HepG2 (cell line): ENCODE measurements around the gene CFAP45. TPM values are rescaled to one million over a fixed set of nuclear protein-coding genes. Genes with fewer than 3 reads are reported as not detected.
A peak's percentile ranks its signal among the peaks of the same experiment; 100 is the strongest.

Source experiments
- ATAC-seq: fragments of 200-7000 bp; cut with Tn5 transposase; 3 replicates; pipeline ENCODE4 v1.9.1; 2020; ENCODE audit warnings: mild to moderate bottlenecking, moderate library complexity
- BruUV-seq: library from RNA; stranded (reverse); fragments of 400-500 nt; replicated peaks from 2 replicates; lab custom pipeline; 2021; lab: Mats Ljungman, UMichigan
- CTCF ChIA-PET: fragments of 300-600 bp; formaldehyde crosslinking; extraction: SDS; loops from one replicate; lab custom pipeline; 2021; ENCODE audit warnings: low total read pairs, inconsistent platforms, low intra/inter-chr PET ratio; lab: Yijun Ruan, JAX
- POLR2A ChIA-PET: fragments of 350-600 bp; sonication (Branson Sonifier 250); formaldehyde crosslinking; loops from one replicate; lab custom pipeline; 2020; ENCODE audit warnings: antibody characterized with exemption, inconsistent platforms; lab: Yijun Ruan, JAX
- DNase-seq: peaks from one replicate; pipeline ENCODE4 v3.0.0-alpha.2; 2015; ENCODE audit warnings: low spot score
- FAIRE-seq: peaks from 3 replicates; lab custom pipeline; 2011; peaks lifted over from hg19 to GRCh38; lab: Jason Lieb, UNC
- H2AFZ ChIP-seq: one replicate; pipeline ENCODE4 v1.6.1; 2011; ENCODE audit warnings: low read length, inconsistent platforms
- H3K27ac ChIP-seq: fragments of 300-600 bp; 3 replicates; pipeline ENCODE4 v1.8.0; 2011; ENCODE audit warnings: mixed run types, mild to moderate bottlenecking, mixed read lengths, low read length, inconsistent platforms; ENCODE audit not compliant: insufficient read depth; ENCODE audit errors: extremely low read length
- H3K27me3 ChIP-seq, 2 experiments: fragments of 200-600 bp in 1 of 2; 2 replicates in 1 of 2; 3 replicates in 1 of 2; pipeline versions ENCODE4 v1.6.0 to v1.8.0; 2011; ENCODE audit warnings: low read length in 2 of 2, mild to moderate bottlenecking in 2 of 2, moderate library complexity in 2 of 2, inconsistent platforms in 1 of 2; ENCODE audit not compliant: insufficient read depth in 2 of 2, control insufficient read depth in 1 of 2
- H3K36me3 ChIP-seq, 2 experiments: fragments of 200-600 bp in 1 of 2; replicated peaks in 1 of 2; 2 replicates in 1 of 2; 3 replicates in 1 of 2; pipeline versions ENCODE4 v1.5.1 to v1.8.0; 2011; ENCODE audit warnings: low read length in 2 of 2, inconsistent platforms in 1 of 2; ENCODE audit not compliant: insufficient read depth in 2 of 2, control insufficient read depth in 1 of 2
- H3K4me1 ChIP-seq: 2 replicates; pipeline ENCODE4 v1.5.1; 2012; ENCODE audit warnings: low read length, inconsistent platforms; ENCODE audit not compliant: insufficient read depth
- H3K4me2 ChIP-seq: 2 replicates; pipeline ENCODE4 v1.6.0; 2011; ENCODE audit warnings: low read depth, low read length, inconsistent platforms
- H3K4me3 ChIP-seq, 3 experiments: fragments of 200-600 bp in 1 of 3; sonication (generic), shearing (Covaris generic) in 1 of 3; replicated peaks in 1 of 3; 2 replicates each; pipeline ENCODE4 v1.5.1; 2011 to 2016; ENCODE audit warnings: low read length in 3 of 3, inconsistent platforms in 2 of 3, low read depth in 2 of 3, mild to moderate bottlenecking in 2 of 3, control low read depth in 1 of 3, mixed read lengths in 1 of 3; ENCODE audit not compliant: insufficient read depth in 1 of 3
- H3K79me2 ChIP-seq: one replicate; pipeline ENCODE4 v1.6.1; 2011; ENCODE audit warnings: low read length, inconsistent platforms; ENCODE audit not compliant: insufficient read depth
- H3K9ac ChIP-seq: 2 replicates; pipeline ENCODE4 v1.6.0; 2011; ENCODE audit warnings: mild to moderate bottlenecking, low read depth, low read length, inconsistent platforms; ENCODE audit not compliant: insufficient read depth
- H3K9me3 ChIP-seq: 2 replicates; pipeline ENCODE4 v1.5.1; 2012; ENCODE audit warnings: mild to moderate bottlenecking, low read length
- H4K20me1 ChIP-seq: 2 replicates; pipeline ENCODE4 v1.6.0; 2011; ENCODE audit warnings: inconsistent platforms, mild to moderate bottlenecking, low read length, moderate library complexity; ENCODE audit not compliant: insufficient read depth
- CENPX ChIP-seq: sonication (generic); formaldehyde crosslinking; IDR thresholded peaks from 2 replicates; pipeline ENCODE4 v1.9.0; 2021; ENCODE audit warnings: mild to moderate bottlenecking, missing genetic modification reagents, moderate library complexity
- CHD4 ChIP-seq: fragments of 200-600 bp; sonication (generic); IDR thresholded peaks from 2 replicates; pipeline ENCODE4 v1.7.0; 2017; ENCODE audit warnings: mild to moderate bottlenecking, low read length, borderline replicate concordance
- HMGA1 ChIP-seq: sonication (generic); formaldehyde crosslinking; conservative IDR thresholded peaks from 2 replicates; pipeline ENCODE4 v1.4.0; 2020; ENCODE audit warnings: missing genetic modification reagents
- IRF2 ChIP-seq: IDR thresholded peaks from 2 replicates; pipeline ENCODE4 v1.6.1; 2018; ENCODE audit warnings: missing genetic modification reagents, missing compliant biosample characterization
- NR2C2 ChIP-seq: sonication (generic); formaldehyde crosslinking; IDR thresholded peaks from 2 replicates; pipeline ENCODE4 v1.4.0; 2020; ENCODE audit warnings: missing genetic modification reagents, mild to moderate bottlenecking, moderate library complexity, borderline replicate concordance
- RBAK ChIP-seq: sonication (generic); formaldehyde crosslinking; IDR thresholded peaks from 2 replicates; pipeline ENCODE4 v1.5.1; 2020; ENCODE audit warnings: mild to moderate bottlenecking, missing genetic modification reagents
- SCMH1 ChIP-seq: sonication (generic); formaldehyde crosslinking; IDR thresholded peaks from 2 replicates; pipeline ENCODE4 v1.9.0; 2021; ENCODE audit warnings: missing genetic modification reagents, mild to moderate bottlenecking, borderline replicate concordance
- YEATS2 ChIP-seq: sonication (generic); formaldehyde crosslinking; IDR thresholded peaks from 2 replicates; pipeline ENCODE4 v1.4.0; 2020; ENCODE audit warnings: missing genetic modification reagents, borderline replicate concordance
- ZNF251 ChIP-seq: sonication (generic); formaldehyde crosslinking; IDR thresholded peaks from 2 replicates; pipeline ENCODE4 v1.9.0; 2021; ENCODE audit warnings: mild to moderate bottlenecking, missing genetic modification reagents
- ZNF460 ChIP-seq: sonication (generic); formaldehyde crosslinking; IDR thresholded peaks from 2 replicates; pipeline ENCODE4 v1.5.1; 2020; ENCODE audit warnings: missing genetic modification reagents, mild to moderate bottlenecking, borderline replicate concordance
- ZNF776 ChIP-seq: sonication (generic); formaldehyde crosslinking; IDR thresholded peaks from 2 replicates; pipeline ENCODE4 v1.4.0; 2020; ENCODE audit warnings: mild to moderate bottlenecking, missing genetic modification reagents
- ZNF780A ChIP-seq: sonication (generic); formaldehyde crosslinking; IDR thresholded peaks from 2 replicates; pipeline ENCODE4 v1.8.0; 2022; ENCODE audit warnings: mild to moderate bottlenecking, missing genetic modification reagents, moderate library complexity
- ZSCAN25 ChIP-seq: sonication (generic); formaldehyde crosslinking; IDR thresholded peaks from 2 replicates; pipeline ENCODE4 v1.8.0; 2022; ENCODE audit warnings: mild to moderate bottlenecking, missing genetic modification reagents
- WGBS: methylation state at CpG from one replicate; pipeline ENCODE4 v1.1.6; 2017; ENCODE audit warnings: low lambda C conversion rate; 5-methylcytosine and 5-hydroxymethylcytosine counted together
- in situ Hi-C: cut with HindIII; loops from 2 replicates; pipeline ENCODE4 v1.10.0; 2017; ENCODE audit warnings: low pct_unique_long_range_greater_than_20kb; ENCODE audit not compliant: extremely low pct_ligation_motif_present
- intact Hi-C: fragments of 100-400 bp; cut with micrococcal nuclease; formaldehyde crosslinking; loops from one replicate; pipeline ENCODE4 v1.10.0; 2022; ENCODE audit not compliant: unreplicated experiment
- polyA plus RNA-seq, 8 experiments: library from polyadenylated mRNA; depleted of rRNA in 3 of 8; stranded (reverse) in 7 of 8; unstranded in 1 of 8; fragments of >200 nt; fragmentation: Illumina TruSeq in 4 of 8; extraction: Trizol in 4 of 8; gene quantifications; 2 replicates each; pipeline versions ENCODE4 v1.2.1 to v1.2.3, GENCODE V29; 2011 to 2016; ENCODE audit warnings: low read depth in 4 of 8, missing spikeins in 1 of 8, mixed read lengths in 1 of 8; ENCODE audit not compliant: insufficient read depth in 1 of 8
- total RNA-seq, 5 experiments: library from RNA; depleted of rRNA; stranded (reverse); fragments of >200 nt; fragmentation: Illumina TruSeq; extraction: Trizol; gene quantifications; 2 replicates each; pipeline ENCODE4 v1.2.3, GENCODE V29; 2016; ENCODE audit warnings: low read depth in 1 of 5
- TF ChIP-seq, protein P1 (sequence below): IDR thresholded peaks from 2 replicates; pipeline ENCODE4 v1.6.1; 2016; ENCODE audit warnings: low read depth, control low read depth
- TF ChIP-seq, protein P2 (sequence below): sonication (generic); formaldehyde crosslinking; IDR thresholded peaks from 2 replicates; pipeline ENCODE4 v1.5.0; 2020; ENCODE audit warnings: missing genetic modification reagents

Gene CFAP45
- total and polyA plus RNA-seq, 2 of the 13 experiments (the other 11 are each of a cell fraction or from before 2014, with no cell fraction given): not detected

DNA sequence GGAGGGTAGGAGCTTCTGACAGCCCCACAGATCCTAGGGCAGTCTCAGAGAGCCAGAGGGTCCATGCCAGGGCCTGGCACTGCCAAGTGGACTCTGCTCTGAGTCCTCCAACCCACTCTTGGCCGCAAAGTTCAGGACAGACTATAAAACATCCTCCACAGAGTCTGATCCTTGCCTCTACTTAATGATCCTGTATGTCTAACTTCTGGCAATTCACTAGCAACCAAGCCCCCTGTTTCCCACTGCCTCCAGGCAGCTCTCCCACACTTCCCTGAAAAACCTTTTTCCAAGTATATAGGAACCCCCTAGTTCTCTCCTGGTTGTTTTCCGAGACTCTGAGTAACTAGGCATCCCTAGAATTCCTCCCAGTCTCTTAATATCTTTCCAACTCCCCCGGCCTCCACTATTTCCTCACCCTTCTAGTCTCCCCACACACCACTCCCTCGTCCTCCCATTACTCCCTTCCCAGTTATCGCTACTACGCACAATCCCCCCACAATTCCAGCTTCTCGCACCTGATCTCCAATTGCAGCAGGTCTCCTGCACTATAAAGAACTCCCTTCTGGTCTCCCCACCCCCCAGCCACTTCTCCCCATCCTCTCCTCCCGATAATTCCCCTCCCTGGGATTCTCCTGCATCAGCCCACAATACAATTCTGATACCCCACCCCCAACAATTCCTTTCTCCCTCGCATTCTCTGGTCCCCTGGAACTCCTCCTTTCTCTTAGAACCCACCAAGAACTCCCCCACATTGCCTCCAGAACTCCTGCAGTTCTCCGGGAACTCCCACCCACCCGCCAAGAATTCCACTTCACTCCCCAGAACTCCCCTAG is 44.9 kb upstream of the CFAP45 start:
- no peak for DNase-seq
- no peaks in the 10 kb centered on the region for H3K36me3 ChIP-seq
- H3K9ac ChIP-seq: no peak overlapping the region
- no peak for FAIRE-seq
- H3K9me3 ChIP-seq: no peaks in the 10 kb centered on the region
- peak overlapping the region in 1 of 3 experiments; percentile 58; a peak in 1 of 6 replicates for H3K4me3 ChIP-seq
- H4K20me1 ChIP-seq: no peaks in the 10 kb centered on the region
- no TSS peak for BruUV-seq
- ChIA-PET POLR2A (no interaction called here), CTCF (interaction anchor here (1.9 kb wide), 1 partner anchor 63 kb away, joined by 4 read pairs; no protein-coding TSS in a partner anchor)
- intact Hi-C loops (no loop called here), in situ Hi-C loops (no loop called here)
- H3K27ac ChIP-seq: no peak overlapping the region
- no peak for ATAC-seq
- WGBS: 52% methylated on average over 11 of the region's 11 CpGs
- H2AFZ ChIP-seq: no peak overlapping the region
- H3K79me2 ChIP-seq: no peaks in the 10 kb centered on the region
- TF ChIP-seq NR2C2 (CRISPR knock-in tag) (no peak), HMGA1 (CRISPR knock-in tag) (no peak)
- TF ChIP-seq, protein P1, sequence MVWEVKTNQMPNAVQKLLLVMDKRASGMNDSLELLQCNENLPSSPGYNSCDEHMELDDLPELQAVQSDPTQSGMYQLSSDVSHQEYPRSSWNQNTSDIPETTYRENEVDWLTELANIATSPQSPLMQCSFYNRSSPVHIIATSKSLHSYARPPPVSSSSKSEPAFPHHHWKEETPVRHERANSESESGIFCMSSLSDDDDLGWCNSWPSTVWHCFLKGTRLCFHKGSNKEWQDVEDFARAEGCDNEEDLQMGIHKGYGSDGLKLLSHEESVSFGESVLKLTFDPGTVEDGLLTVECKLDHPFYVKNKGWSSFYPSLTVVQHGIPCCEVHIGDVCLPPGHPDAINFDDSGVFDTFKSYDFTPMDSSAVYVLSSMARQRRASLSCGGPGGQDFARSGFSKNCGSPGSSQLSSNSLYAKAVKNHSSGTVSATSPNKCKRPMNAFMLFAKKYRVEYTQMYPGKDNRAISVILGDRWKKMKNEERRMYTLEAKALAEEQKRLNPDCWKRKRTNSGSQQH (CRISPR knock-in tag): no peak
- H3K4me1 ChIP-seq: peaks cover 11% of the 10 kb centered on the region
- peaks cover 14 to 73% of the 10 kb centered on the region in 2 experiments; a peak in 4 of 5 replicates for H3K27me3 ChIP-seq
- peak overlapping the region; percentile 53 for H3K4me2 ChIP-seq

DNA sequence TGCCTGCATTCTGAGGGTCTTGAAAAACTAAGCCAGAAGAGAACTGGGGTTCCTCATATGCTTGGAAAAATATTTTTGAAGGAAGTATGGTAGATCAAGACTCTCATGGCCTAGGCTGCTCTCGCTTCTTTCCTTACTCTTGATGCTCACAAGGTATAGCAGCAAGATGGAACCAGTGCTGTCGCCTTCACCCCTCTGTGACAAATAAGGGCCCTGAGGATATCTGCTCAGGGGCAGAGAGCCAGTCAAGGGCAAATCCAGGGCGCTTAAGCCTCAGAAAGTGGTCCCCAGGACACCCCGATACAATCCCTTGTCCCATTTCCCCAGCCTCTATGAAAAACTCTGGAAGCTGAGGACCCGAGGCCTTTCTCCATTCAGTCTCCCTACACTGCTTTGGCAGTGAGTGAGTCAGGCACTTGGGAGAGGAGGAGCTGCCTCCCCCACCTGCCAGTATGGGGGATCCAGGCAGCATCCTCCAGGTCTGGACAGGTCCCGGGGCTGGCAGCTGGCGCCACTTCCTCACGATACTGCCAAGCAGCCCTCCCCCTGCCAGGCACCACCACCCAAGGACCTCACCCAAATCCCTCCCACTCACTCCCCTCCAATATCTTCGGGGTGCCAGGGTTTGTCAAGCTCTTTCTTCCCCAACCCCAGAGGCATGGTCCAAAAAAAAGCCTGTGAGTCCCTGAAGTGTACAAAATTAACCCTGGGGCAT is 44.1 kb upstream of the CFAP45 start:
- CTCF ChIA-PET: no interaction called here
- no peak for ATAC-seq
- TF ChIP-seq ZNF776 (CRISPR knock-in tag): no peak
- TF ChIP-seq ZNF460 (CRISPR knock-in tag): no peak
- TF ChIP-seq, protein P2, sequence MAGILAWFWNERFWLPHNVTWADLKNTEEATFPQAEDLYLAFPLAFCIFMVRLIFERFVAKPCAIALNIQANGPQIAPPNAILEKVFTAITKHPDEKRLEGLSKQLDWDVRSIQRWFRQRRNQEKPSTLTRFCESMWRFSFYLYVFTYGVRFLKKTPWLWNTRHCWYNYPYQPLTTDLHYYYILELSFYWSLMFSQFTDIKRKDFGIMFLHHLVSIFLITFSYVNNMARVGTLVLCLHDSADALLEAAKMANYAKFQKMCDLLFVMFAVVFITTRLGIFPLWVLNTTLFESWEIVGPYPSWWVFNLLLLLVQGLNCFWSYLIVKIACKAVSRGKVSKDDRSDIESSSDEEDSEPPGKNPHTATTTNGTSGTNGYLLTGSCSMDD (CRISPR knock-in tag): no peak
- no peak for TF ChIP-seq SCMH1
- no peak for TF ChIP-seq RBAK (CRISPR knock-in tag)
- TF ChIP-seq ZNF780A (CRISPR knock-in tag): no peak
- no peak for TF ChIP-seq ZNF251 (CRISPR knock-in tag)
- TF ChIP-seq ZSCAN25 (CRISPR knock-in tag): no peak
- no peak for TF ChIP-seq CENPX (CRISPR knock-in tag)
- no peak for TF ChIP-seq CHD4
- TF ChIP-seq YEATS2: no peak
- no peak for TF ChIP-seq IRF2 (CRISPR knock-in tag)

More for the DNA sequence above, 44.1 kb upstream of the CFAP45 start:
- Histone ChIP-seq H3K36me3 (no peaks in the 10 kb centered on the region), H3K9ac (no peak overlapping the region), H2AFZ (no peak overlapping the region), H3K4me2 (no peak overlapping the region), H3K4me1 (peaks cover 18% of the 10 kb centered on the region), H3K79me2 (no peaks in the 10 kb centered on the region), H3K27me3 (peaks cover 14 to 70% of the 10 kb centered on the region in 2 experiments; a peak in 4 of 5 replicates), H3K4me3 (no peak overlapping the region), H3K9me3 (no peaks in the 10 kb centered on the region), H4K20me1 (no peaks in the 10 kb centered on the region), H3K27ac (no peak overlapping the region)
- in situ Hi-C loops: no loop called here
- POLR2A ChIA-PET: no interaction called here
- FAIRE-seq (no peak), DNase-seq (no peak)
- intact Hi-C loops: no loop called here
- 23% methylated on average over 3 of the region's 9 CpGs for WGBS
- no TSS peak for BruUV-seq
